Adrenal gland (tissue), 12 donors: ENCODE data around the gene ANAPC15. TPM values are rescaled to one million over a fixed set of nuclear protein-coding genes. Genes with fewer than 3 reads are reported as not detected.

Source experiments
- DNase-seq, 7 donors: peaks; one replicate each; pipeline ENCODE4 v3.0.0-alpha.2; 2019 to 2020
- H3K27ac ChIP-seq, 5 donors: fragments of 200-600 bp; sonication (generic) in 4 of 5; 1 replicate in 3 of 5; 2 replicates in 2 of 5; pipeline versions ENCODE4 v1.5.1 to v1.8.0; 2016 to 2020; ENCODE audit warnings: mild to moderate bottlenecking in 1 of 5
- H3K27me3 ChIP-seq: fragments of 200-600 bp; 2 replicates; pipeline ENCODE4 v1.8.0; 2021
- H3K36me3 ChIP-seq, 2 donors: fragments of 200-600 bp; replicated peaks in 1 of 2; 1 replicate in 1 of 2; 2 replicates in 1 of 2; pipeline versions ENCODE4 v1.5.1 to v1.8.0; 2018 to 2022
- H3K4me1 ChIP-seq, 2 donors: fragments of 200-600 bp; replicated peaks in 1 of 2; 1 replicate in 1 of 2; 2 replicates in 1 of 2; pipeline versions ENCODE4 v1.5.1 to v1.8.0; 2018 to 2021
- H3K4me3 ChIP-seq, 4 donors: fragments of 200-600 bp; sonication (generic) in 3 of 4; one replicate each; pipeline ENCODE4 v1.5.1; 2016 to 2018
- H3K9me3 ChIP-seq, 3 donors: fragments of 200-600 bp; sonication (generic) in 1 of 3; replicated peaks in 1 of 3; 1 replicate in 2 of 3; 2 replicates in 1 of 3; pipeline versions ENCODE4 v1.5.1 to v1.8.0; 2016 to 2021
- CTCF ChIP-seq, 6 experiments: fragments of 450-650 bp in 4 of 6; fragments of 200-600 bp in 2 of 6; sonication (generic) in 1 of 6; IDR thresholded peaks; 1 replicate in 5 of 6; 2 replicates in 1 of 6; pipeline versions ENCODE4 v1.5.1 to v1.8.0; 2016 to 2021; ENCODE audit warnings: antibody characterized with exemption in 6 of 6, mild to moderate bottlenecking in 2 of 6, moderate library complexity in 1 of 6
- POLR2A ChIP-seq, 2 donors: fragments of 450-650 bp; IDR thresholded peaks; one replicate each; pipeline ENCODE4 v1.6.1; 2017; ENCODE audit warnings: antibody characterized with exemption in 2 of 2, mild to moderate bottlenecking in 2 of 2, moderate library complexity in 1 of 2
- WGBS, 4 donors: extraction: QIAGEN DNeasy Blood & Tissue Kit in 2 of 4; methylation state at CpG; one replicate each; pipeline versions ENCODE4 v1.1.5 to v1.1.7; 2013 to 2017; 5-methylcytosine and 5-hydroxymethylcytosine counted together
- intact Hi-C, 2 donors: fragments of 100-400 bp; cut with DNase I; formaldehyde crosslinking; loops; one replicate each; pipeline versions ENCODE4 v1.14.1 to v1.15.0; 2022 to 2023
- polyA plus RNA-seq, 3 donors: library from polyadenylated mRNA; stranded (reverse); fragments of 200-250 nt in 2 of 3; fragments of 350-450 nt in 1 of 3; fragmentation: Illumina TruSeq in 1 of 3; extraction: RNeasy Lipid Tissue Mini Kit (QIAGEN cat#74804) in 1 of 3; gene quantifications; one replicate each; pipeline ENCODE4 v1.2.3, GENCODE V29; 2013 to 2014
- total RNA-seq, 9 donors: library from RNA; depleted of rRNA in 4 of 9; stranded (reverse); fragments of >200 nt in 4 of 9; fragments of 120-200 nt in 1 of 9; fragmentation: NEBNext Ultra II Directional in 1 of 9; extraction: Animal tissue kit (Norgen Biotek cat#: 25700) in 1 of 9; gene quantifications; one replicate each; pipeline versions ENCODE4 v1.1.0 to v1.2.4, GENCODE V29; 2013 to 2023
- donor health status: healthy with polysubstance abuse.
- donor health status: Bipolar disorder and iron deficiency.
- donor health status: DM: yes; HTN: yes; CAD: no.
- donor health status: DM: no; HTN: no; CAD: no.
- donor health status: DM: no; HTN: no; CAD: no.
- donor health status: DM: yes; HTN: yes; CAD: no.

Gene ANAPC15
- total and polyA plus RNA-seq, 12 donors: 15.3 to 80.0 (median 34.9) TPM

GRCh38 chr11:72078477-72078876 is 34.0 kb downstream of the ANAPC15 start:
- Histone ChIP-seq H3K9me3 (no peaks in the 10 kb centered on the region), H3K4me3 (no peak overlapping the region), H3K27ac (peak overlapping the region in 2 of 5 donors; percentile 11 to 93), H3K4me1 (peaks cover 11 to 27% of the 10 kb centered on the region in 2 donors), H3K36me3 (no peaks in the 10 kb centered on the region), H3K27me3 (no peaks in the 10 kb centered on the region)
- no peak for DNase-seq
- intact Hi-C loops: no loop called here
- no peak for TF ChIP-seq POLR2A (IDR thresholded peaks at IDR 0.05)
- no peak for TF ChIP-seq CTCF (IDR thresholded peaks at IDR 0.05)
- 81 to 86% (median 84%) methylated on average over 6 of the region's 6 CpGs for WGBS, 4 donors

GRCh38 chr11:72075756-72076155 is 36.7 kb downstream of the ANAPC15 start:
- 92 to 94% (median 93%) methylated on average over 4 of the region's 4 CpGs for WGBS, 4 donors
- no peak for DNase-seq
- H3K4me3 ChIP-seq: no peak overlapping the region
- no peaks in the 10 kb centered on the region for H3K36me3 ChIP-seq
- TF ChIP-seq POLR2A (IDR thresholded peaks at IDR 0.05) (no peak), CTCF (IDR thresholded peaks at IDR 0.05) (no peak)
- no peaks in the 10 kb centered on the region for H3K27me3 ChIP-seq
- H3K4me1 ChIP-seq: peaks cover 19 to 28% of the 10 kb centered on the region in 2 donors
- no peaks in the 10 kb centered on the region for H3K9me3 ChIP-seq
- H3K27ac ChIP-seq: peak overlapping the region in 1 of 5 donors; percentile 2
- intact Hi-C loops: no loop called here

- DNase-seq: peak in 1 of 7 donors; percentile 25
- no peaks in the 10 kb centered on the region for H3K27me3 ChIP-seq
- TF ChIP-seq CTCF (IDR thresholded peaks at IDR 0.05) (no peak), POLR2A (IDR thresholded peaks at IDR 0.05) (no peak)
- intact Hi-C loops: no loop called here
- H3K4me3 ChIP-seq: no peak overlapping the region
- H3K4me1 ChIP-seq: peaks cover 25 to 34% of the 10 kb centered on the region in 2 donors
- H3K9me3 ChIP-seq: no peaks in the 10 kb centered on the region
- peak overlapping the region in 1 of 5 donors; percentile 2 for H3K27ac ChIP-seq
- no peaks in the 10 kb centered on the region for H3K36me3 ChIP-seq
- 79 to 88% (median 86%) methylated on average over 1 of the region's 1 CpG for WGBS, 4 donors
These were observed 37.4 kb downstream of the ANAPC15 start for GRCh38 chr11:72075109-72075508.

GRCh38 chr11:72072348-72072747 is 40.1 kb downstream of the ANAPC15 start:
- Histone ChIP-seq H3K4me1 (peaks cover 24 to 46% of the 10 kb centered on the region in 2 donors), H3K4me3 (no peak overlapping the region), H3K36me3 (no peaks in the 10 kb centered on the region), H3K9me3 (no peaks in the 10 kb centered on the region), H3K27ac (peak overlapping the region in 3 of 5 donors; percentile 24 to 82 (median 68)), H3K27me3 (no peaks in the 10 kb centered on the region)
- TF ChIP-seq POLR2A (IDR thresholded peaks at IDR 0.05): no peak
- TF ChIP-seq CTCF (IDR thresholded peaks at IDR 0.05): no peak
- peak in 6 of 7 donors; percentile 48 to 66 (median 61) for DNase-seq
- intact Hi-C loops: no loop called here
- WGBS, 4 donors: 30 to 55% (median 36%) methylated on average over 3 of the region's 3 CpGs
